ENCODE measurements around the gene UMPS. TPM values are rescaled to one million over a fixed set of nuclear protein-coding genes. Genes with fewer than 3 reads are reported as not detected.

UMPS gene
- total and polyA plus RNA-seq, 9 of the 15 experiments (the other 6 are each of a cell fraction or from before 2014, with no cell fraction given), result 28.9 to 91.0 (median 45.9) TPM

GRCh38 chr3:124688581-124689454 is 41.4 kb upstream of the UMPS start:
- intact Hi-C loops (cut with micrococcal nuclease) (loop anchor here (1.0 to 5.0 kb wide), 2 partner anchors 52 to 124 kb away; no protein-coding TSS in a partner anchor), in situ Hi-C loops (cut with MboI) (loop anchor here (5.0 kb wide), 1 partner anchor 127 kb away; no protein-coding TSS in a partner anchor)
- peak; percentile 80 to 86 (median 80) for DNase-seq (ENCODE audit: extremely low read depth in 1 of 4, low spot score in 3 of 4)
- no peaks in the 10 kb centered on the region; a peak in 1 of 5 replicates for H3K4me1 ChIP-seq (replicated peaks in 1 of 2; ENCODE audit: control insufficient read depth in 2 of 2, insufficient read depth in 2 of 2, low read length in 2 of 2)
- H3K4me3 ChIP-seq, result no peak overlapping the region
- CTCF ChIA-PET (ENCODE audit: low intra/inter-chr PET ratio), result interaction anchor here (1.0 to 3.0 kb wide), 4 partner anchors 122 to 129 kb away, joined by 4 to 38 read pairs (median 7); no protein-coding TSS in a partner anchor
- WGBS (ENCODE audit: insufficient coverage, low coverage, missing lambda C conversion rate), result 13% methylated on average over 10 of the region's 11 CpGs
- no peaks in the 10 kb centered on the region for H3K36me3 ChIP-seq (ENCODE audit: control insufficient read depth, insufficient read depth, low read length)
- peak overlapping the region; percentile 79 for H2AFZ ChIP-seq (ENCODE audit: low read depth, low read length)
- POLR2A ChIA-PET, result interaction anchor here (0.6 to 1.2 kb wide), 4 partner anchors 8 to 112 kb away, joined by 3 to 5 read pairs (median 4); no protein-coding TSS in a partner anchor
- peak; percentile 97 for ATAC-seq
- no peaks in the 10 kb centered on the region for H4K20me1 ChIP-seq (replicated peaks; ENCODE audit: control insufficient read depth, insufficient read depth, low read length)
- BruUV-seq (replicated peaks), result no TSS peak
- FAIRE-seq, result peak; percentile 94
- no peaks in the 10 kb centered on the region; the same call in 1 of the 2 replicates for H3K9me3 ChIP-seq (replicated peaks; ENCODE audit: control insufficient read depth, insufficient read depth, low read depth, low read length)
- H3K9me1 ChIP-seq (ENCODE audit: control insufficient read depth, insufficient read depth, low read length), result no peaks in the 10 kb centered on the region
- H3K9ac ChIP-seq (ENCODE audit: insufficient read depth in 1 of 2, low read depth in 2 of 2, low read length in 2 of 2), result no peak overlapping the region
- no peak overlapping the region for H3K4me2 ChIP-seq (ENCODE audit: insufficient read depth, low read length)
- no peaks in the 10 kb centered on the region for H3K27me3 ChIP-seq (ENCODE audit: control insufficient read depth in 2 of 2, insufficient read depth in 2 of 2, low read length in 2 of 2)
- H3K27ac ChIP-seq (ENCODE audit: extremely low read depth, low read depth, low read length), result no peak overlapping the region
- no peaks in the 10 kb centered on the region for H3K79me2 ChIP-seq (ENCODE audit: control insufficient read depth, insufficient read depth, low read length)
- TF ChIP-seq ARID2 (IDR thresholded peaks at IDR 0.05) (peak; percentile 82), SIN3A (IDR thresholded peaks at IDR 0.05; ENCODE audit: borderline replicate concordance in 2 of 2, control insufficient read depth in 1 of 2, low read depth in 2 of 2, low read length in 2 of 2) (no peak), TBL1XR1 (IDR thresholded peaks at IDR 0.05; ENCODE audit: low read length in 2 of 2) (no peak), ZNF253 (CRISPR knock-in tag; conservative IDR thresholded peaks at IDR 0.05) (no peak), RFX1 (IDR thresholded peaks at IDR 0.05) (peak; percentile 53), CSDE1 (IDR thresholded peaks at IDR 0.05) (no peak), ZNF764 (CRISPR knock-in tag; IDR thresholded peaks at IDR 0.05; ENCODE audit: low read depth) (no peak), CXXC5 (CRISPR knock-in tag; IDR thresholded peaks at IDR 0.05) (0 out of 2 replicates have a peak, but pooled peaks have one; percentile 14), JUN (IDR thresholded peaks at IDR 0.05; ENCODE audit: borderline replicate concordance, low read depth, low read length) (no peak), JUN (CRISPR knock-in tag; IDR thresholded peaks at IDR 0.05; ENCODE audit: borderline replicate concordance) (no peak), CCAR2 (IDR thresholded peaks at IDR 0.05; ENCODE audit: low read depth, low read length) (no peak), TFE3 (CRISPR knock-in tag; IDR thresholded peaks at IDR 0.05) (no peak), XRCC4 (IDR thresholded peaks at IDR 0.05; ENCODE audit: extremely low read depth, insufficient read depth, insufficient read length) (no peak), ELF2 (CRISPR knock-in tag; IDR thresholded peaks at IDR 0.05) (no peak), JUND (IDR thresholded peaks at IDR 0.05; ENCODE audit: borderline replicate concordance, low read depth, low read length) (no peak), JUND (tag; IDR thresholded peaks at IDR 0.05; ENCODE audit: borderline replicate concordance, low read depth, low read length) (no peak), PYGO2 (tag; IDR thresholded peaks at IDR 0.05) (no peak), ZNF165 (CRISPR knock-in tag; IDR thresholded peaks at IDR 0.05; ENCODE audit: borderline replicate concordance) (no peak), DIDO1 (tag; IDR thresholded peaks at IDR 0.05; ENCODE audit: low read depth) (no peak), BRF1 (IDR thresholded peaks at IDR 0.05; ENCODE audit: borderline replicate concordance, extremely low read depth, insufficient read length) (no peak)
